Upper lobe of left lung (tissue), 6 donors: ENCODE data around the gene SPTBN2. TPM values are rescaled to one million over a fixed set of nuclear protein-coding genes. Genes with fewer than 3 reads are reported as not detected.

ENCODE experiments used
- ATAC-seq, 2 donors: fragments of 200-7000 bp; cut with Tn5 transposase; one replicate each; pipeline ENCODE4 v1.9.1; 2022; ENCODE audit warnings: mild to moderate bottlenecking in 2 of 2, moderate library complexity in 2 of 2; ENCODE audit not compliant: low FRiP score in 2 of 2
- DNase-seq, 2 donors: peaks; one replicate each; pipeline ENCODE4 v3.0.0-alpha.2; 2019 to 2020
- H3K27ac ChIP-seq, 4 donors: fragments of 200-600 bp; sonication (generic); one replicate each; pipeline ENCODE4 v1.5.1; 2016 to 2019
- H3K27me3 ChIP-seq, 4 donors: fragments of 200-600 bp; sonication (generic); one replicate each; pipeline ENCODE4 v1.5.1; 2017 to 2019
- H3K36me3 ChIP-seq, 4 donors: fragments of 200-600 bp; sonication (generic); one replicate each; pipeline ENCODE4 v1.5.1; 2016 to 2019
- H3K4me1 ChIP-seq, 4 donors: fragments of 200-600 bp; sonication (generic); one replicate each; pipeline ENCODE4 v1.5.1; 2018 to 2019
- H3K4me3 ChIP-seq, 4 donors: fragments of 200-600 bp; sonication (generic); one replicate each; pipeline ENCODE4 v1.5.1; 2017 to 2019; ENCODE audit warnings: mild to moderate bottlenecking in 2 of 4, moderate library complexity in 1 of 4
- H3K9me3 ChIP-seq, 4 donors: fragments of 200-600 bp; sonication (generic); one replicate each; pipeline ENCODE4 v1.5.1; 2018 to 2019
- CTCF ChIP-seq, 6 experiments: fragments of 450-650 bp in 4 of 6; fragments of 200-600 bp in 2 of 6; sonication (generic) in 2 of 6; IDR thresholded peaks; one replicate each; pipeline ENCODE4 v1.5.1; 2016 to 2019; ENCODE audit warnings: antibody characterized with exemption in 6 of 6
- EP300 ChIP-seq, 4 donors: sonication (generic); formaldehyde crosslinking; IDR thresholded peaks; one replicate each; pipeline ENCODE4 v1.5.1; 2017; ENCODE audit warnings: antibody characterized with exemption in 4 of 4, control low read depth in 2 of 4
- POLR2A ChIP-seq, 4 donors: fragments of 450-650 bp; IDR thresholded peaks; one replicate each; pipeline ENCODE4 v1.5.1; 2016 to 2017; ENCODE audit warnings: antibody characterized with exemption in 4 of 4, mild to moderate bottlenecking in 2 of 4
- POLR2AphosphoS5 ChIP-seq, 2 donors: sonication (generic); formaldehyde crosslinking; IDR thresholded peaks; one replicate each; pipeline ENCODE4 v1.5.1; 2017; ENCODE audit warnings: antibody characterized with exemption in 2 of 2
- WGBS, 2 donors: methylation state at CpG; one replicate each; pipeline ENCODE4 v1.1.5; 2017 to 2018; 5-methylcytosine and 5-hydroxymethylcytosine counted together
- total RNA-seq, 6 donors: library from RNA; depleted of rRNA in 4 of 6; stranded (reverse); fragments of >200 nt in 4 of 6; gene quantifications; one replicate each; pipeline versions ENCODE4 v1.1.0 to v1.2.1, GENCODE V29; 2016 to 2021
- donor health status: DM: no; HTN: no; CAD: no; lungs with moderate emphysema.
- donor health status: DM: no; HTN: yes; CAD: no; lungs with severe emphysema.

The SPTBN2 gene
- total RNA-seq, 6 donors from 2014 or later, result 9.3 to 45.1 (median 21.1) TPM

- DNase-seq, result no peak
- Histone ChIP-seq H3K4me3 (no peak overlapping the region), H3K27ac (no peak overlapping the region), H3K27me3 (no peaks in the 10 kb centered on the region), H3K4me1 (peaks cover 17 to 29% (median 26%) of the 10 kb centered on the region in 4 donors), H3K9me3 (no peaks in the 10 kb centered on the region), H3K36me3 (peaks cover 0 to 43% (median 14%) of the 10 kb centered on the region in 4 donors)
- ATAC-seq, result no peak
- WGBS, 2 donors, result 82 to 86% methylated on average over 5 of the region's 5 CpGs
- no peak for TF ChIP-seq EP300 (IDR thresholded peaks at IDR 0.05)
- TF ChIP-seq POLR2AphosphoS5 (IDR thresholded peaks at IDR 0.05), result no peak
- TF ChIP-seq POLR2A (IDR thresholded peaks at IDR 0.05), result no peak
- no peak for TF ChIP-seq CTCF (IDR thresholded peaks at IDR 0.05)
Measured at GRCh38 chr11:66670816-66671215, 58.2 kb downstream of the SPTBN2 start.

GRCh38 chr11:66665369-66665768 is 63.6 kb downstream of the SPTBN2 start:
- WGBS, 2 donors, result 85 to 91% methylated on average over 11 of the region's 11 CpGs
- H3K4me1 ChIP-seq, result peaks cover 0 to 10% (median 2%) of the 10 kb centered on the region in 4 donors
- DNase-seq, result no peak
- TF ChIP-seq POLR2AphosphoS5 (IDR thresholded peaks at IDR 0.05), result no peak
- TF ChIP-seq CTCF (IDR thresholded peaks at IDR 0.05), result no peak
- no peak for TF ChIP-seq EP300 (IDR thresholded peaks at IDR 0.05)
- TF ChIP-seq POLR2A (IDR thresholded peaks at IDR 0.05), result no peak
- no peaks in the 10 kb centered on the region for H3K27me3 ChIP-seq
- no peak overlapping the region for H3K4me3 ChIP-seq
- peaks cover 0 to 70% (median 32%) of the 10 kb centered on the region in 4 donors for H3K36me3 ChIP-seq
- H3K27ac ChIP-seq, result no peak overlapping the region
- H3K9me3 ChIP-seq, result no peaks in the 10 kb centered on the region
- ATAC-seq, result peak in 1 of 2 donors; percentile 46

- WGBS, 2 donors, result 83 to 100% methylated on average over 1 of the region's 1 CpG
- no peak for DNase-seq
- Histone ChIP-seq H3K4me1 (peaks cover 0 to 10% (median 2%) of the 10 kb centered on the region in 4 donors), H3K9me3 (no peaks in the 10 kb centered on the region), H3K36me3 (peaks cover 0 to 73% (median 33%) of the 10 kb centered on the region in 4 donors), H3K4me3 (no peak overlapping the region), H3K27me3 (no peaks in the 10 kb centered on the region), H3K27ac (no peak overlapping the region)
- no peak for ATAC-seq
- TF ChIP-seq CTCF (IDR thresholded peaks at IDR 0.05) (no peak), POLR2A (IDR thresholded peaks at IDR 0.05) (no peak), EP300 (IDR thresholded peaks at IDR 0.05) (no peak), POLR2AphosphoS5 (IDR thresholded peaks at IDR 0.05) (no peak)
Measured at GRCh38 chr11:66663741-66664296, 65.2 kb downstream of the SPTBN2 start.

- no peak overlapping the region for H3K4me3 ChIP-seq
- ATAC-seq (no peak), DNase-seq (no peak)
- peaks cover 0 to 61% (median 21%) of the 10 kb centered on the region in 4 donors for H3K36me3 ChIP-seq
- TF ChIP-seq CTCF (IDR thresholded peaks at IDR 0.05), result no peak
- TF ChIP-seq POLR2AphosphoS5 (IDR thresholded peaks at IDR 0.05), result no peak
- no peak for TF ChIP-seq POLR2A (IDR thresholded peaks at IDR 0.05)
- no peak for TF ChIP-seq EP300 (IDR thresholded peaks at IDR 0.05)
- no peaks in the 10 kb centered on the region for H3K9me3 ChIP-seq
- H3K27me3 ChIP-seq, result no peaks in the 10 kb centered on the region
- whole genome bisulfite sequencing, 2 donors, result 56 to 63% methylated on average over 2 of the region's 2 CpGs
- no peak overlapping the region for H3K27ac ChIP-seq
- H3K4me1 ChIP-seq, result peaks cover 0 to 5% (median 0%) of the 10 kb centered on the region in 4 donors
Measured at GRCh38 chr11:66659763-66660162, 69.3 kb downstream of the SPTBN2 start.

- WGBS, 2 donors, result 89 to 93% methylated on average over 6 of the region's 6 CpGs
Measured at GRCh38 chr11:66653123-66653522, 75.9 kb downstream of the SPTBN2 start.

More at GRCh38 chr11:66653123-66653522, 75.9 kb downstream of the SPTBN2 start:
- Histone ChIP-seq H3K36me3 (peaks cover 0 to 70% (median 20%) of the 10 kb centered on the region in 4 donors), H3K27ac (no peak overlapping the region), H3K4me1 (peaks cover 0 to 4% (median 0%) of the 10 kb centered on the region in 4 donors), H3K4me3 (no peak overlapping the region), H3K9me3 (no peaks in the 10 kb centered on the region), H3K27me3 (no peaks in the 10 kb centered on the region)
- no peak for DNase-seq
- TF ChIP-seq EP300 (IDR thresholded peaks at IDR 0.05), result no peak
- no peak for TF ChIP-seq CTCF (IDR thresholded peaks at IDR 0.05)
- no peak for TF ChIP-seq POLR2A (IDR thresholded peaks at IDR 0.05)
- no peak for TF ChIP-seq POLR2AphosphoS5 (IDR thresholded peaks at IDR 0.05)
- ATAC-seq, result no peak
